ENCODE measurements around the gene LMBR1.
"Not testable (repeated sequence)": the region's sequence is repeated elsewhere in the genome, so short reads cannot be mapped to it uniquely, and the experiment has no call there.

Gene LMBR1

DNA sequence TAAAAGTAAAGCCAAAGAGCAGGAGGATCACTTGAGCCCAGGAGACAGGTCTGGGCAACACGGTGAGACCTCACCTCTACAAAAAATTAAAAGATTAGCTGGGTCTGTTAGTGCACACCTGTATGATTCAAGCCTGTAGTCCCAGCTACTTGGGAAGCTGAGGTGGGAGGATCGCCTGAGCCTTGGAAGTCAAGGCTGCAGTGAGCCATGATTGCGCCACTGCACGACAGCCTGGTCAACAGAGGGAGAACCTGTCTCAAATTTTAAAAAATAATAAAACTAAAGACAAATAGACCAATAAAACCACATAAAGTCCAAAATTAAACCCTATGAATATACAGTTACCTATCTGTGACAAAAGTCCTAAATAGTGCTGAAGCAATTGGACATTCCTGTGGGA, 3.2 kb downstream of the LMBR1 start:
- TF ChIP-seq POLR2A (IDR thresholded peaks at IDR 0.05; ENCODE audit: low read depth, low read length), result no peak
- FAIRE-seq (no peak), DNase-seq (ENCODE audit: insufficient read length, low spot score) (no peak)

DNA sequence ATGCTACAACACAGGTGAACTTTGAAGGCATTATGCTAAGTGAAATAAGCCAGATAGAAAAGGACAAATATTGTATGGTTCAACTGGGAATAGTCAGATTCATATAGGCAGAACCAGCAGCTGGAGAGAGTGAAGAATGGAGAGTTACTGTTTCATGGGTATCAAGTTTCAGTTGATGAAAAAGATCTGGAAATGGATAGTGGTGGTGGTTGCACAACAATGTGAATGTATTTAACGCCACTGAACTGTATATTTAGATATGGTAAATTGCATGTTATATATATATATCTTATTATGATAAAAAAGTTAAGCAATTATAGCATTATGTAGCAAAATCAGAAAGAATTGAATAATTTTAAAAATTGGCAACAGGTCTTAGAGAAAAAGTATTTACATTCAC, 3.9 kb downstream of the LMBR1 start:
- FAIRE-seq (no peak), DNase-seq (ENCODE audit: insufficient read length, low spot score) (no peak)
- no peak for TF ChIP-seq POLR2A (IDR thresholded peaks at IDR 0.05; ENCODE audit: low read depth, low read length)

DNA sequence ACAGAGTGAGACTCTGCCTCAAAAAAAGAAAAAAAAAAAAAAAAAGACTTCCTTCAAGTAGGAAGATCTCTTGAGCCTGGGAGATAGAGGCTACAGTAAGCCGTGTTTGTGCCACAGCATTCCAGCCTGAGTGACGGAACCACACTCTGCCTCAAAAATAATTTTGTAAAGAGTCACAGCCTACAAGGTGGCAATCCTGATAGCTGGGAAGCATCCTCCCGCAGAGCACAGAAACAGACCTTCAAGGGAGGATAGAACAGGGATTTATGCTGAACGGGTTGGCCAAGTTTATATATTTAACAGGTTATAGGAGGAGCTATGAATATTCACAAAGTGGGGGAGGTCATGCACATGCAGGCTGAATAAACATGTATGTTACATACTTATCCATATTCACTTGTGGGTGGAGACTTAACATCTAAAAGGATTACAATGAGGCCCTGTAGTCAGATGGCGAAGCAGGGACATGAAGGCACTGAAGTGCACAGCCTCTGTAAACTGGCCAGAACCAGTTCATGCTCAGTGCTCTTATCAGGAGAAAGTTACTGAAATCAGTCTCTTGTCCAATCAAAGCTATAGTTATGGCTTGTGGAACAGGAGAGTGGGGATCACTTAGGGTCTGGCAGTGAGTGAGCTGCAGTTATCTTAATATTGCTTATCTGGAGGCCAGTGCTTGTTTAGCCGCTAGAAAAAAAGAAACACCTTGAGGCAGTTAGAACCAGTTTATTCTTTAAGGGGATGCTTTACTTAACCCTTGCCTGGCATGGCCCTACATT, 6.8 kb downstream of the LMBR1 start:
- no peak for TF ChIP-seq POLR2A (IDR thresholded peaks at IDR 0.05; ENCODE audit: low read depth, low read length)
- no peak for FAIRE-seq
- DNase-seq (ENCODE audit: insufficient read length, low spot score), result no peak

DNA sequence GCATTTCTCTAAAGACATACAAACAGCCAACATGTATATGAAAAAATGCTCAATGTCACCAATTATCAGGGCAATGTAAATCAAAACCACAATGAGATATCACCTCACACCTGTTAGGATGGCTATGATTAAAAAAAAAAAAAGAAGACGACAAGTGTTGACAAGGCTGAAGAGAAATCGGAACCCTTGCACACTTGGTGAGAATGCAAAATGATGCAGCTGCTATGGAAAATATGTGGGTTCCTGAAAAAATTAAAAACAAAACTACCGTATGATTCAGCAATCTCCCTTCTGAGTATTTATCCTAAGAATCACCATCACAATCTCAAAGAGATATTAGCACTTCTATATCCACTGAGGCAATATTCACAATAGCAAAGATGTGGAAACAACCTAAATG, 11.3 kb downstream of the LMBR1 start:
- no peak for FAIRE-seq
- no peak for DNase-seq (ENCODE audit: insufficient read length, low spot score)
- no peak for TF ChIP-seq POLR2A (IDR thresholded peaks at IDR 0.05; ENCODE audit: low read depth, low read length)

DNA sequence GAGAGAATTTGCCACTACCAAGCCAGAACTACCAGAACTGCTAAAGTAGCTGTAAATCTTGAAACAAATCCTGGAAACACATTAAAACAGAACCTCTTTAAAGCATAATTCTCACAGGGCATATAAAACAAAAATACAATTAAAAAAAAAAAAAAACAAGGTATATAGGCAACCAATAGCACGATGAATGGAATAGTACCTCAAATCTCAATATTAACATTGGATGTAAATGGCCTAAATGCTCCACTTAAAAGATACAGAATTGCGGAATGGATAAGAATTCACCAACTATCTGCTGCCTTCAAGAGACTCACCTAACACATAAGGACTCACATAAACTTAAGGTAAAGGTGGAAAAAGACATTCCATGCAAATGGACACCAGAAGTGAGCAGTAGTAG, 17.2 kb downstream of the LMBR1 start:
- no peak for FAIRE-seq
- TF ChIP-seq POLR2A (IDR thresholded peaks at IDR 0.05; ENCODE audit: low read depth, low read length), result no peak
- DNase-seq (ENCODE audit: insufficient read length, low spot score), result no peak

DNA sequence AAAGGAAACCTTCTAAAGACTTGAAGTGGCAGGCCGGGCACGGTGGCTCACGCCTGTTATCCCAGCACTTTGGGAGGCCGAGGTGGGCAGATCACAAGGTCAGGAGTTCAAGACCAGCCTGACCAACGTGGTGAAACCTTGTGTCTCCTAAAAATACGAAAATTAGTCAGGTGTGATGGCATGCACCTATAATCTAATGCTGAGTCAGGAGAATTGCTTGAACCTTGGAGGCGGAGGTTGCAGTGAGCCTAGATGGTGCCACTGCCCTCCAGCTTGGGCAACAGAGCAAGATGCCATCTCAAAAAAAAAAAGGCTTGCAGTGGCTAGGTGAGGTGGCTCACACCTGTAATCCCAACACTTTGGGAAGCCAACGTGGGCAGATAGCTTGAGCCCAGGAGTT, 24.6 kb downstream of the LMBR1 start:
- not testable (repeated sequence) for DNase-seq (ENCODE audit: insufficient read length, low spot score); FAIRE-seq

DNA sequence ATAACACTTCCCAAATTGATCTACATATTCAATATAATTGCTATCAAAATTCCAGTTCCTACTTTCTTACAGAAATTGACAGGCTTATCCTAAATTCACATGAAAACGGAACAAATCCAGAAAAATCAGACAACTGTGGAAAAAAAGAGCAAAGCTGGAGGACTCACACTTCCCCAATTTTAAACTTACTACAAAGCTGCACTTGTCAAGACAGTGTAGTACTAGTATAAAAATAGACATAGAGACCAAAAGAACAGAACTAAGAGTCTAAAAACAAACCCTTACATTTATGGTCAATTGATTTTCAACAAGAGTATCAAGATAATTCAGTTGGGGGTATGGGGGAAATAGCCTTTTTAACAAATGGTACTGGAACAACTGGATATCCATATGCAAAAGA, 27.5 kb downstream of the LMBR1 start:
- no peak for TF ChIP-seq POLR2A (IDR thresholded peaks at IDR 0.05; ENCODE audit: low read depth, low read length)
- no peak for FAIRE-seq

DNA sequence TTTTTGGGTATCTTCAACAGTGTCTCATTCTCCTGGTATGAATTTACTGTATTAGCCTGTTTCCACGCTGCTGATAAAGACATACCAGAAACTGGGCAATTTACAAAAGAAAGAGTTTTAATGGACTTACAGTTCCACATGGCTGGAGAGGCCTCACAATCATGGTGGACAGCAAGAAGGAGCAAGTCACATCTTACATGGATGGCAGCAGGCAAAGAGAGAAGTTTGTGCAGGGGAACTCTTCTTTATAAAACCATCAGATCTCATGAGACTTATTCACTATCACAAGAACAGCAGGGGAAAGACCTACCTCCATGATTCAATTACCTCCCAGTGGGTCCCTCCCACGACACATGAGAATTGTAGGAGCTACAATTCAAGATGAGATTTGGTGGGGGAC, 31.0 kb downstream of the LMBR1 start:
- not testable (repeated sequence) for FAIRE-seq; DNase-seq (ENCODE audit: insufficient read length, low spot score)

More for the DNA sequence above, 27.5 kb downstream of the LMBR1 start:
- DNase-seq (ENCODE audit: insufficient read length, low spot score), result no peak

DNA sequence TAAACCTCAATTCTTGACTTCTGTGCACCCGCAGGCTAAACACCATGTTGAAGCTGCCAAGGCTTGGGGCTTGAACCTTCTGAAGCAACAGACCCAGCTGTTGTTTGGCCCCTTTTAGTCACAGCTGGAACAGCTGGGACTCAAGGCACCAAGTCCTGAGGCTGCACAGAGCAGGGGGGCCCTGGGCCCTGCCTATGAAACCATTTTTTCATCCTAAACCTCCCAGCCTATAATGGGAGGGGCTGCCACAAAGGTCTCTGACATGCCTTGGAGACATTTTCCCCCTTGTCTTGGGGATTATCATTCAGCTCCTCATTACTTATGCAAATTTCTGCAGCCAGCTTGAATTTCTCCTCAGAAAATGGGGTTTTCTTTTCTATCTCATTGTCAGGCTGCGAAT, 31.8 kb downstream of the LMBR1 start:
- no peak for DNase-seq (ENCODE audit: insufficient read length, low spot score)
- FAIRE-seq, result no peak
- TF ChIP-seq POLR2A (IDR thresholded peaks at IDR 0.05; ENCODE audit: low read depth, low read length), result no peak

DNA sequence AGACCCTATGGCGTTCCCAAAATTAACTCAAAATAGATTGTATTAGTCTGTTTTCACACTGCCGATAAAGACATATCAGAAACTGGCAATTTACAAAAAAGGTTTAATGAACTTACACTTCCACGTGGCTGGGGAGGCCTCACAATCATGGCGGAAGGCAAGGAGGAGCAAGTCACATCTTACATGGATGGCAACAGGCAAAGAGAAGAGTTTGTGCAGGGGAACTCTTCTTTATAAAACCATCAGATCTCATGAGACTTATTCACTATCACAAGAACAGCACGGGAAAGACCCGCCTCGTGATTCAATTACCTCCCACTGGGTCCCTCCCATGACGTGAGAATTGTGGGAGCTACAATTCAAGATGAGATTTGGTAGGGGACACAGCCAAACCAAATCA, 32.9 kb downstream of the LMBR1 start:
- DNase-seq (ENCODE audit: insufficient read length, low spot score); FAIRE-seq: not testable (repeated sequence)

DNA sequence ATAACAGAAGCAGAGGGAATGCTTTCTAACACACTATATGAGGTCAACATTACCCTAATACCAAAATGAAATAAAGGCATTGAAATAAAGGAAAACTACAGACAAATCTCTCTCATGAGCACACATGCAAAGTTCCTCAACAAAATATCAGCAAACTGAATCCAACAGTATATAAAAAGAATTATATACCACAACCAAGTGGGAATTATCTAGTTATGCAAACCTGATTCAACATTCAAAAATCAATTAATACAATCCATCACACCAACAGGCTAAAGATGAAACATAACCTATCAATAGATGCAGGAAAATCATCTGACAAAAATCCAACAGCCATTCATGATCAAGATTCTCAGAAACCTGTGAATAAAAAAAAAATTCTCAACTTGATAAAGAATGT, 34.5 kb downstream of the LMBR1 start:
- TF ChIP-seq POLR2A (IDR thresholded peaks at IDR 0.05; ENCODE audit: low read depth, low read length), result no peak
- FAIRE-seq (no peak), DNase-seq (ENCODE audit: insufficient read length, low spot score) (no peak)

DNA sequence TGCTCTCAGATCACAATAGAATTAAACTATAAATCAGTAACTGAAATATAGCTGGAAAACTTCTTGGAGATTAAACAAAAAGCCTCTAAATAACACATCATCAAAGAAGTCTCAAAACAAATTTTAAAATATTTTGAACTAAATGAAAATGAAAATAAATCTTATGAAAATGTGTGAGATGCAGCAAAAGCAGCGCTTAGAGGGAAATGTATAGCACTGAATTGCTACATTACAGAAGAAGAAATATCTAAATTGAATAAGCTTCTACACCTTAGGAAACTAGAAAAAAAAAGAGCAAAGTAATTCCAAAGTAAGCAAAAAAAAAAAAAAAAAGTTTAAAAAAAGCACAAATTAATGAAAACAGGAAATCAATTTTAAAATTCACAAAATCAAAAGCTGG, 35.2 kb downstream of the LMBR1 start:
- TF ChIP-seq POLR2A (IDR thresholded peaks at IDR 0.05; ENCODE audit: low read depth, low read length), result no peak
- DNase-seq (ENCODE audit: insufficient read length, low spot score) (no peak), FAIRE-seq (no peak)

DNA sequence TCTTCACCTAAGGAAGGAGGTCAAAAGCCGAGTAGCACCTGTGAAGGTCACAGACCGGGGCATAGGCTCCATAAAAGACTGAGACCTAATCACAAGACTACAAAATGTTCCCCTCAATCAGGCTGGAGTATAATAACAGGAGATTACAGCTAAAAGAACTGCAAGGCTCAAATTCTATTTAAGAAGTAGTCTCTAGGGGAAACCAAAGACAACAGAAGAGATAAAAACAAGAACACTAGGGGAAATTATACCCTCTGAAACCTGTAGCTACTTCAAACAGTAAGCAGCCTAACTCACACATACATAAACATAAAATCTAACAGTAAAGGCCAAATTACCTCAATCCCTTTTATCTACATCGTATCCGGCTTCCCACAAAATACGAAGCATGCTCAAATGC, 38.3 kb downstream of the LMBR1 start:
- no peak for TF ChIP-seq POLR2A (IDR thresholded peaks at IDR 0.05; ENCODE audit: low read depth, low read length)
- FAIRE-seq (peak; percentile 58), DNase-seq (ENCODE audit: insufficient read length, low spot score) (no peak)

DNA sequence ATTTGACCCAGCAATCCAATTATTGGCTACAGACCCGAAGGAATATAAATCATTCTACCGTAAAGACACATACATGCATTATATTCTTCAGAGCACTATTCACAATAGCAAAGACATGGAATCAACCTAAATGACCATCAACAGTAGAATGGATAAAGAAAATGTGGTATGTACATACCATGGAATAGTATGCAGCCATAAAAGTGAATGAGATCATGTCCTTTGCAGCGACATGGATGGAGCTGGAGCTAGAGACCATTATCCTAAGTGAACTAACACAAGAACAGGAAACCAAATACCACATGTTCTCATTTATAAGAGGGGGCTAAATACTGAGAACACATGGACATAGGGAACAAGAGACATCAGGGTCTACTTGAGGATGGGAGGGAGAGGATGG, 44.0 kb downstream of the LMBR1 start:
- DNase-seq (ENCODE audit: insufficient read length, low spot score) (no peak), FAIRE-seq (no peak)
- no peak for TF ChIP-seq POLR2A (IDR thresholded peaks at IDR 0.05; ENCODE audit: low read depth, low read length)

DNA sequence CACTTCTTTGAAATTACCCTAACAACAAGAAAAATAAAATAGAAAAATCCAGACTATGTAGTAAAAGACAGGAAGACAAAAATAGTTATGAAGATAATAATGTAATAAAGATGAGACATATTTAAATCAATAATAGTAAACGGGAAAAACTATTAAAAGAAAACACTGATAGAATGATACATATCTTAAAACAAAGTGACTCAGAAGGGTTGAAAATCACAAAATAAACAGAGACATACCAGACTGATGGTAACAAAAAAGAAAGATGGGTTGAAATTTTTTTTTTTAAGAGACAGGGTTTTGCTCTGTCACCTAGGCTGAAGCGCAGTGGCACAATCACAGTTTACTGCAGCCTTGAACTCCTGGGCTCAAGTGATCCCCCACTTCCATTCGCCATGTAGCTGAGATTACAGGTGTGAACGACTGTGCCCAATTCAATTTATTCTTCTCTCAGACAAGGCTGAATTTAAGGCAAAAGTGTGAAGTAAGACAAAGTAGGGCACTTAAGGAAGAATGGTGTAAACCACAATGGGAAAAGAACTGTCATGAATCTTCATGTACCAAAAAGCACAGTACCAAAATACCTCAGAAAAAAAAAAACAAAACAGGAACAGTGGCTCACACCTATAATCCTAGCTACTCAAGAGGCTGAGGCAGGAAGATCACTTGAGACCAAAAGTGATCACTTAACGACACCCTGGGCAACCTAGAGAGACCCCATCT, 47.4 kb downstream of the LMBR1 start:
- DNase-seq (ENCODE audit: insufficient read length, low spot score) (no peak), FAIRE-seq (no peak)
- TF ChIP-seq POLR2A (IDR thresholded peaks at IDR 0.05; ENCODE audit: low read depth, low read length), result no peak

DNA sequence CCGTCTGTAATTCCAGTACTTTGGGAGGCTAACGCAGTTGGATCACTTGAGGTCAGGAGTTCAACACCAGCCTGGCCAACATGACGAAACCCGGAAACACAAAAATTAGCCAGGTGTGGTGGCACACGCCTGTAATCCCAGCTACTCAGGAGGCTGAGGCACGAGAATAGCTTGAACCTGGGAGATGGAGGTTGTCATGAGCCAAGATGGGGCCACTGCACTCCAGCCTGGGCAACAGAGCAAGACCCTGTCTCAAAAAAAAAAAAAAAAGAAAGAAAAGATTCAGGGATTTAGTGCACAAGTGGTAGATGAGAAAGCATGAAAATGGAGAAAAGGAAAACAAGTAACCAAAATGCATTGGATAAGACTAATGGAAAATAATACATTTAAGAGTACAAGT, 49.4 kb downstream of the LMBR1 start:
- not testable (repeated sequence) for DNase-seq (ENCODE audit: insufficient read length, low spot score); FAIRE-seq

Data from H54 (cell line).